ENCODE data around the gene DOCK1. TPM values are rescaled to one million over a fixed set of nuclear protein-coding genes. Genes with fewer than 3 reads are reported as not detected.
A peak's percentile ranks its signal among the peaks of the same experiment; 100 is the strongest.

The DOCK1 gene
- polyA plus RNA-seq, 1 experiment = 37.9 TPM

DNA sequence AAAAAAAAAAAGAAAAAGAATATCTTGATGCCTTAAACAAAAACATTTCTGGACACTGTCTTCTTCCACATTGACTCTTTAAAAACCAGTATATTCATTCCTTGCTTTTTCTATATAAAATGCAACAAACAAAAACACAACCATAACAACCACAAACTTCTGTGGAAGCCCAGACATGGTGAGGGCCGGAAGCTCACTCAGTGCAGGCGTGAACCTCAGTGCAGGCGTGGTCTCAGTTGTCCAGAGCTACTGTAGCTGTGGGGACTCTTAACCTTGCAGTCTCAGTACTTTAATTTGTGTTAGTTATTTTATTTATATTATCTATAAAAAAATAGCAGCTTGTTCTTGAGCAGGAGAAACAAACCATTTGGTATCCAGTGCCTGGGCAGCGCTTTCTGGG, 131.8 kb downstream of the DOCK1 start:
- Histone ChIP-seq H3K4me3 (ENCODE audit: low read depth, low read length) (no peak overlapping the region), H3K27me3 (ENCODE audit: control insufficient read depth, insufficient read depth, low read length) (no peaks in the 10 kb centered on the region), H3K9me3 (ENCODE audit: control insufficient read depth, insufficient read depth, low read length) (no peaks in the 10 kb centered on the region), H3K27ac (ENCODE audit: low read depth, low read length) (no peak overlapping the region)
- POLR2A ChIA-PET = no interaction called here
- CTCF ChIA-PET = no interaction called here
- TF ChIP-seq, protein P1, sequence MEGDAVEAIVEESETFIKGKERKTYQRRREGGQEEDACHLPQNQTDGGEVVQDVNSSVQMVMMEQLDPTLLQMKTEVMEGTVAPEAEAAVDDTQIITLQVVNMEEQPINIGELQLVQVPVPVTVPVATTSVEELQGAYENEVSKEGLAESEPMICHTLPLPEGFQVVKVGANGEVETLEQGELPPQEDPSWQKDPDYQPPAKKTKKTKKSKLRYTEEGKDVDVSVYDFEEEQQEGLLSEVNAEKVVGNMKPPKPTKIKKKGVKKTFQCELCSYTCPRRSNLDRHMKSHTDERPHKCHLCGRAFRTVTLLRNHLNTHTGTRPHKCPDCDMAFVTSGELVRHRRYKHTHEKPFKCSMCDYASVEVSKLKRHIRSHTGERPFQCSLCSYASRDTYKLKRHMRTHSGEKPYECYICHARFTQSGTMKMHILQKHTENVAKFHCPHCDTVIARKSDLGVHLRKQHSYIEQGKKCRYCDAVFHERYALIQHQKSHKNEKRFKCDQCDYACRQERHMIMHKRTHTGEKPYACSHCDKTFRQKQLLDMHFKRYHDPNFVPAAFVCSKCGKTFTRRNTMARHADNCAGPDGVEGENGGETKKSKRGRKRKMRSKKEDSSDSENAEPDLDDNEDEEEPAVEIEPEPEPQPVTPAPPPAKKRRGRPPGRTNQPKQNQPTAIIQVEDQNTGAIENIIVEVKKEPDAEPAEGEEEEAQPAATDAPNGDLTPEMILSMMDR (IDR thresholded peaks at IDR 0.05; ENCODE audit: low read depth, low read length) = no peak
- DNase-seq (ENCODE audit: low read depth, low spot score) = no peak

DNA sequence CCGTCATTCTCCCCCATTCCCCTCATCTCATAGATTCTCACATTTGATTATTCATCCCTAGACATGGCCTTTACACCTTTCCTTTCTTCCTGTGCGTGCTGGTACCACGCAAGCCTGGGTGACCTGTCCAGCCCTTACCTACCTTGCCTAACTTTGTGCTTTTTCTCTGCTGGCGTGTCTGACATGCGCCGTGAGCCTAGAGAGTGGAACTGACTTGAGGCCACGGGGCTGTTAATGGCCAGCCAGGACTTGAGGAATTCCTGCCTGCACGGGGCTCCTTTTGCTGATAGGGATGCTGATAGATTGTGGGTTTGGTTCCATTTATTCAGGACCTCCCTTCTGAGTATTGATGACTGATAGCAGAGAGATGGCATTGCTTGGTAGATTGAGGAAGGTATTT, 134.2 kb downstream of the DOCK1 start:
- no peak for DNase-seq (ENCODE audit: low read depth, low spot score)
- Histone ChIP-seq H3K9me3 (ENCODE audit: control insufficient read depth, insufficient read depth, low read length) (no peaks in the 10 kb centered on the region), H3K27me3 (ENCODE audit: control insufficient read depth, insufficient read depth, low read length) (no peaks in the 10 kb centered on the region), H3K4me3 (ENCODE audit: low read depth, low read length) (no peak overlapping the region), H3K27ac (ENCODE audit: low read depth, low read length) (no peak overlapping the region)
- POLR2A ChIA-PET = no interaction called here
- CTCF ChIA-PET = no interaction called here
- TF ChIP-seq, protein P1 (IDR thresholded peaks at IDR 0.05; ENCODE audit: low read depth, low read length) = no peak

DNA sequence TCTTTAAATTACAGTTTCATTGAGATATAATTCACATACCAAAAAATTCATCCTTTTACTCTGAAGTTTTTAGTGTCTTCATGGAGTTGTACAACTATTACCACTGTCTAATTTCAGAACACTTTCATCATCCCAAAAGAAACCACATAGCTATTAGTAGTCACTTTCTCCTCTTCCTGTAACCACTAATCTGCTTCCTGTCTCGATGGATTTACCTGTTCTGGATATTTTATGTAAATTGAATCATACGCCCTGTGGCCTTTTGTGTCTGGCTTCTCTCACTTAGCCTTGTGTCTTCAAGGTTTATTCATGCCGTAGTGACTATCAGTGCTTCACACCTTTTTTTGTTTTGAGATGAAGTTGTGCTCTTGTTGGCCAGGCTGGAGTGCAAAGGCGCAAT, 135.5 kb downstream of the DOCK1 start:
- ChIA-PET POLR2A (no interaction called here), CTCF (no interaction called here)
- Histone ChIP-seq H3K9me3 (ENCODE audit: control insufficient read depth, insufficient read depth, low read length) (no peaks in the 10 kb centered on the region), H3K27me3 (ENCODE audit: control insufficient read depth, insufficient read depth, low read length) (no peaks in the 10 kb centered on the region), H3K4me3 (ENCODE audit: low read depth, low read length) (no peak overlapping the region), H3K27ac (ENCODE audit: low read depth, low read length) (no peak overlapping the region)
- TF ChIP-seq, protein P1 (IDR thresholded peaks at IDR 0.05; ENCODE audit: low read depth, low read length) = no peak
- no peak for DNase-seq (ENCODE audit: low read depth, low spot score)

DNA sequence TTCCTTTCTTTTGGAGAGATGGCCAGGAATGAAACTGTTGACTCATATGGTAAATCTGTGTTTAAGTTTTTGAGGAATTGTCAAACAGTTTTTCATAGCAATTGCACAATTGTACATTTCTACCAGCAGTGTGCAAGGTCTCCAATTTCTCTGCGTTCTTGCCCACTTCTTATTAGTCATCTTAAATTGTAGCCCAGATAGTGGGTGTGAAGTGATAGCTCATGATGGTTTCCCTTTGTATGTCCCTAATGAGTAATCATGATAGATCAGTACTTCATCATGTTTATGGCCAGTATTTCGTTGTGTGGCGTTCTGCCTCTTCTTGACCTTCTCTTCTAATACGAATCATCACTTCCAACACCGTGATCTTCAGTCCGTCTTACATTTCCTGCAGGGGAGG, 136.3 kb downstream of the DOCK1 start:
- no peaks in the 10 kb centered on the region for H3K9me3 ChIP-seq (ENCODE audit: control insufficient read depth, insufficient read depth, low read length)
- ChIA-PET CTCF (no interaction called here), POLR2A (interaction anchor here (0.6 to 0.7 kb wide), 2 partner anchors 110 to 119 kb away, joined by 3 to 4 read pairs; no protein-coding TSS in a partner anchor)
- H3K27ac ChIP-seq (ENCODE audit: low read depth, low read length) = peak overlapping the region; percentile 21
- TF ChIP-seq, protein P1 (IDR thresholded peaks at IDR 0.05; ENCODE audit: low read depth, low read length) = 0 out of 2 replicates have a peak, but pooled peaks have one; percentile 16
- H3K27me3 ChIP-seq (ENCODE audit: control insufficient read depth, insufficient read depth, low read length) = no peaks in the 10 kb centered on the region
- H3K4me3 ChIP-seq (ENCODE audit: low read depth, low read length) = no peak overlapping the region
- DNase-seq (ENCODE audit: low read depth, low spot score) = peak; percentile 79

DNA sequence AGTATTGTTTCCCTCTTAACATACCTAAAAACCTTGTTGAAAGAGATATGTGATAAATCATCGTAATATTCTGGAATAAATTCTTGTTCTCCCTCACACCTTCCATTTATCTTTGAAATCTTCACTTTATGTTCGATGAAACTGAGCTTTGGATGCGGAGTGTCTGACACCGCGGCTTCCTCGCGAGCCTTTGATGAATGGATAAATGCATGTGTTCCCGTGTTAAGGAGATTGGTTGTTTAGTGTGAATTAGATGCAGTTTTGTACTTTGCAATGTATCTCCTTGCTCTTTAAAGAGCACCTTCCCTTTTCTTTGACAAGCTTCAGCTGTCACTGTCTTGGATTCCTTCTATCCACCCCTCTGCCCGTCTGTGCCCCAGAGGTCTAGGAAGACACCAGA, 138.1 kb downstream of the DOCK1 start:
- ChIA-PET CTCF (interaction anchor here (0.8 kb wide), 1 partner anchor 110 kb away, joined by 3 read pairs; no protein-coding TSS in a partner anchor), POLR2A (no interaction called here)
- Histone ChIP-seq H3K9me3 (ENCODE audit: control insufficient read depth, insufficient read depth, low read length) (no peaks in the 10 kb centered on the region), H3K27ac (ENCODE audit: low read depth, low read length) (no peak overlapping the region), H3K4me3 (ENCODE audit: low read depth, low read length) (no peak overlapping the region), H3K27me3 (ENCODE audit: control insufficient read depth, insufficient read depth, low read length) (no peaks in the 10 kb centered on the region)
- TF ChIP-seq, protein P1 (IDR thresholded peaks at IDR 0.05; ENCODE audit: low read depth, low read length) = no peak
- DNase-seq (ENCODE audit: low read depth, low spot score) = no peak

All from AG04450 (cell line).